ENCODE measurements around the gene CAPN14.

Gene CAPN14

DNA sequence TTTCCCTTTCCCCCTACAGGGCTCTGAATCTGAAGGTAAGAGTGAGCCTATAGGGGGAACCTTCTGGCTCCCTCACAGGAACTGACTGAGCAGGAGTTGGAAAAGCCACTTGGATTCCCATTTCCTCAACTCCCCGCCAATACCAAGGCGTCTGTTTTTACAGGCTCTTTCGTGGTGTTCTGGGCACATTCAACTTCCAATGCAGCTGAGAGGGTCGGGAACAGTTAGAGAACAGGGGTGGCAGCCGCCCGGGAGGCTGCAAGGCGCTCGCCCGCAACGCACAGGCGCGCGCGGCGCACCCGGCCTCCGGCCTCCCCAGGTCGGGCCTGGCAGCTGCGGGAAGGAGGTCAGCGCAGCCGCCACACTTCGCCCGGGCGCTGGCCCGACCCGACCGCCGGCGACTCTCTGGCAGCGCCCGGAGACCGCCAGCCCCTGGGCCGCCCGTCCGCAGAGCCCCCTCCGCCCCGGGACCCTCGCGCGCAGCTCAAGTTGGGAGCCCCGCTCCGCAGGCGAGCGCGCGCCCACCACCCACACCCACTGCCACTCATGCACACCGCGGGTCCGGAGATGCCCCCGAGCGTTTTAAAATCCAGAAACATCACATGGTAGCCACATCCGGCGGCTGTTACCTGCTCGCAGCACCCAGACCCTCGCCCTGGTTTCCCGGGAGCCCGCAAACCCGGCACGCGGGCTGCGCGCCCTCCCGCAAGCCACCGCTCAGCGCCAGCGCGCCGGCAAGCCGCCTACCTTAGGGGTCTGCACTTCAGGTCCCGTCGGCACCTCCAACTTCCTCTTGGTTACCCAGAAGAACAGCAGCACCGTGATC, 79.9 kb downstream of the CAPN14 start:
- DNase-seq, result peak; percentile 28

- DNase-seq, result no peak
Observed at GRCh38 chr2:31136732-31137131, 80.6 kb downstream of the CAPN14 start.

DNA sequence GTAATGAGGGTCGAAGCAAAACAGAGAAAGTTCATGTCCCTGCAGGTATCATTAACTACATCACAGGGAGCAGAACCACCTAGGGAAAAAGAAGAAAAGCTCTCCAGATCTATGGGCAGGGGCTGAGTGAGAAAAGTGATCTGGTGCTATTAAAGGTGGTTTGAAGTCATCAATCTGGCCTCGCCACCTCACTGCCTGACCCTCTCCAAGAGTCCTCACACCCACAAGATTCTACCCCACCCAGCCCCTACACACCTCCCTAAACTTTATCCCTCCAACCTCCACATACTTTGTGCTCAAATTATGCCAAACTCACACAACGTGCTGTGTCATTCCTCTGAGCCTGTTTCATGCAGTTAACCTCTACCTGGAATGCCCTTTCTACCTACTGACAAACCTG, 81.3 kb downstream of the CAPN14 start:
- DNase-seq, result no peak

DNA sequence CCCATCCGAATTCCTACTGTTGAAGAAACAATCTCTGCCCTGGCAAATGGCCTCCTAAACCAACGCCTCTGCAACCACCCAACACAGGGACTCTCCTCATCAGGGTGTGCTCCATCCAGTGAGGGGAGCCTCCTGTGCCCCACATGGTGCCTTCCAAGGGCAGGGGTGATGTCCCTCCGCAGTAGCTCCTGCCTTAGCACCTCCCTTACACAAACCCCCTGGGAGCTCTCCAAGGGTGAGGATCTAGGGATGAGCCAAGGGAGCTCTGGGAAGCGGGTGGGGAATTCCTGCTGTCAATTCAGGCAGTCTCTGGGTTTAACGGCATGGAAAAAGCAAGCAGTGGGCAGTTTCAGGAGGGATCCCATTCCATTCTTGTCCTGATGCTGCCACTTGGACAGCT, 82.8 kb downstream of the CAPN14 start:
- no peak for DNase-seq

DNA sequence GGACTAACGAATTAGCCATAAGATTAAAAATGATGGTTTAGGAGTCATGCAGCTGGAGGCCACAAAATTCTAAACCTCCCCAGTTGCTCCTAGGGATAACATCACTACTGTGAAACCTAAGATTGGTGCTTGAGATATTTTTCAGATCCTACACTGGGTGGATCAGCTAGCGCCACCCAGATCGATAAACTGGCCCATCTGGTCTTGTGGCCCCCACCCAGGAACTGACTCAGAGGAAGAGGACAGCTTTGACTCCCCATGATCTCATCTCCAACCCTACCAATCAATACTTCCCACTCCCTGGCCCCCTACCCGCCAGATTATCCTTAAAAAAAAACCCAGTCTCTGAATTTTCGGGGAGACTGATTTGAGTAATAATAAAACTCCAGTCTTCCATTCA, 84.5 kb downstream of the CAPN14 start:
- DNase-seq, result no peak

DNA sequence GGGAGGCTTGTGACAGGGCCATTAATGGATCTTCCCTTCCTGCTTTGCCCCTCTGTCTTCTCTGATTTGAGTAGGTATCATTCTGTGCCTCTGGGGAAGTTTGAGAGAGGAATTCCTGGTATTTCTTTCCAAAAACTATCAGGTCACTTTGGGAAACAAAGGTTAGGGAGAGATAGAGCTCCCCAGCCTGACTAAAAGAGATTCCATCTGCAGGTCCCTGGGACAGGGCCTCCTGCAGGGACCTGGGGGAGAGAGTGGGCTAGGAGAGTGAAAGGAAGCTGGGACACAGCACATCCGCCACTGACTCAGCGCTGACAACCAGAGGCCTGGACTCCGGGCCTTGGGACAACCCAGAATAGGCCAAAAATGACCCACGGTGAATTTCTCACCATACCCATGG, 85.4 kb downstream of the CAPN14 start:
- DNase-seq, result no peak

DNA sequence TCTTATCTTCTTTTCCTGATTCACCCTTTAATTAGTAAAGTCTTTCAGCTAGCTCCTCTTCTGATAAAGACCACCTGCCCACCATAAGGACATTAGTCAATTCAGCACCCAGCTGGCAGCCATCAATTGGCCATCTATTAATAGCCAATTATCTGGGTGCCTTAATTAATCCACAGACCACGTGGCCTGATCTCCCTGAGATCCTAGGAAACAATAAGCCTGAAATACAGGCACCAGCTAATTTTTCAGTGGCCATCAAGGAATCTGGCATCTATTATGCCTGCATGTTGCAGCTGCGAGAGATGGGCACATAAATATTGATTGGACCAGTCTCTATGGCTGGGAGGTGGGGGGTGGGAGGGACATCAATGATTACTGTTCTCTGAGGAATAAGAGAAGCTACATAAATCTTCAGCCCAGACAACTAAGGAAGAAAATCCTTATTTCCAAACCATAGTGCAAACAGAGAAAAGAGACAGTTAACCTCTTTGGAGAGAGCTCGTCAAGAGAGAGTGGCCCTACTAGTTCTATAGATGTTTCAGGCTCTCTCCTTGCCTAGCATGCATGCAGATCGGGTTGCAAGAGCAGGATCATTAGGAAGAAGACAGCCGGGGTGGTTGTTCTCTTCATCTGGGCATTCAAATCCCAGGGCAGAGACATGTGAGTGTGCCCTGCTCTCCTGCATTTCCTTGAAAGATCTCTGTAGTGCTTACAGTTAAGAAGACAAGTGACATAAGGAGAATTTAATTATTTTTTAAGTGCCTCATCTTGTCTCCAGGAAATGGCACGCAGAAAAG, 87.7 kb downstream of the CAPN14 start:
- no peak for DNase-seq

DNA sequence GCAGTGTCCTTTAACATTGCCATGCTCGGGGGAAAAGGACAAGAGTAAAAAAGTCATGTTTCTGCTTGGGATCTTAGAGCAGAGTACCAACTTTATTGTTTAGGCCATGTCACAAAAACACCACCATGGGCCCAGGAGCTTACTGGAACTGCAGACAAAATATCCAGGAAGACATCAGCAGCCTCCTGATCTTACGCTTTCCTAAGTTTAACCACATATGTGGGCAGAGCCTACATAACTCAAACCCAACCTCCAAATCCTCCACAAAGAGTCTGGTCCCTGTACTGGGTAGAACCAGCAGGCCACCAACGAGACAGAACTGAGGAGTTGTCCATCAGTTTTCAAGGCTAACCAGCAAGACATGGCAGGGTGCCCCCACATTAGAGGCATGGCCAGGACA, 89.4 kb downstream of the CAPN14 start:
- no peak for DNase-seq

DNA sequence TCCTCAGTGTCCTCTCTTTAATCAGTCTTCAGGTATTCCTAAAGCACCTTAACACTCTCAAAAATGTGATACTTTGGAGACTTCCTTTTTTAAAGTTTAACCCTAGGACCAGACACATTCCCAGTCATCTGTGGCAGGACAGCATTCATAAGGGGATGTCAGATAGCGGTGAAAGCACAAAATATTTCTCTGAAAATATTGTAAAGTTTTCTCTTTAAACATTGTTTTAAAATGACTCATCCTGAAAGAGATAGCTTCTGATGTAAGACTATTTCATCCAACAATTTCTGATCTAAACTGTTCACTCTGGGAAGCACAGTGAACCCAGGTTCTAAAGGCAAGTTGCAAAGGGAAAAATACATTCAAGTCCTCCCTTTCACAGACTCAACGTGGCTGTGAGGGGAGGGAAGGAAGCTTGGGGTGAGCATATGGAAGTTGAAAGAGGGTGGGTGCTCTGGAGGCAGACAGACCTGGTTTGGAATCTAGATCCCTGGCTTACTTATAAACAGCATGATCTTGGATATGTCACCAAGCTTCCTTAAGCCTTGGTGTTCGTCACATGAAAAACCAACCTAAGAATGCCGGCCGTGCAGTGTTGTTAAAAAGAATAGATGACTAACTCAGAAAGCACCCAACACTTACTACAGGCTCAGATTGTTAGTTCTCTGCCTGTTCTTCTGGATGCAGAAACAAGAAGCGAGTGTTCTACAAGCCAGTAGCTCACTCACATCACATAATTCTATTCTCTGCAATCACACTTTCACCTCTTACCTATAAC, 91.2 kb downstream of the CAPN14 start:
- no peak for DNase-seq

GRCh38 chr2:31124904-31125303, 92.4 kb downstream of the CAPN14 start:
- no peak for DNase-seq

All from femur (tissue), 1 donor.